Liver (tissue), 3 donors: ENCODE measurements around the gene FICD.

Experiments used
- FOXA1 ChIP-seq: IDR thresholded peaks from 2 replicates; pipeline ENCODE4 v1.6.1; 2016; ENCODE audit warnings: antibody characterized with exemption
- NR2F2 ChIP-seq: IDR thresholded peaks from 2 replicates; pipeline ENCODE4 v1.6.1; 2016; ENCODE audit warnings: antibody characterized with exemption
- RAD21 ChIP-seq, 2 donors: IDR thresholded peaks; 2 replicates each; pipeline ENCODE4 v1.6.1; 2016; ENCODE audit warnings: antibody characterized with exemption in 2 of 2, mild to moderate bottlenecking in 2 of 2
- REST ChIP-seq: IDR thresholded peaks from 2 replicates; pipeline ENCODE4 v1.6.1; 2016; ENCODE audit warnings: antibody characterized with exemption, mild to moderate bottlenecking
- SP1 ChIP-seq: IDR thresholded peaks from 2 replicates; pipeline ENCODE4 v1.6.1; 2018; ENCODE audit warnings: antibody characterized with exemption, mild to moderate bottlenecking
- TAF1 ChIP-seq: conservative IDR thresholded peaks from 2 replicates; pipeline ENCODE4 v1.6.1; 2016; ENCODE audit warnings: antibody characterized with exemption, mild to moderate bottlenecking
- TF ChIP-seq, protein P1 (sequence below): fragments of 150-350 bp; IDR thresholded peaks from 2 replicates; pipeline ENCODE4 v1.5.1; 2017; ENCODE audit warnings: improper control_type of control experiment, low read depth, low read length; ENCODE audit not compliant: missing input control
- TF ChIP-seq, protein P2 (sequence below): IDR thresholded peaks from 2 replicates; pipeline ENCODE4 v1.6.1; 2016; ENCODE audit warnings: antibody characterized with exemption
- donor health status: healthy.
- donor health status: healthy.

- TF ChIP-seq, protein P1, sequence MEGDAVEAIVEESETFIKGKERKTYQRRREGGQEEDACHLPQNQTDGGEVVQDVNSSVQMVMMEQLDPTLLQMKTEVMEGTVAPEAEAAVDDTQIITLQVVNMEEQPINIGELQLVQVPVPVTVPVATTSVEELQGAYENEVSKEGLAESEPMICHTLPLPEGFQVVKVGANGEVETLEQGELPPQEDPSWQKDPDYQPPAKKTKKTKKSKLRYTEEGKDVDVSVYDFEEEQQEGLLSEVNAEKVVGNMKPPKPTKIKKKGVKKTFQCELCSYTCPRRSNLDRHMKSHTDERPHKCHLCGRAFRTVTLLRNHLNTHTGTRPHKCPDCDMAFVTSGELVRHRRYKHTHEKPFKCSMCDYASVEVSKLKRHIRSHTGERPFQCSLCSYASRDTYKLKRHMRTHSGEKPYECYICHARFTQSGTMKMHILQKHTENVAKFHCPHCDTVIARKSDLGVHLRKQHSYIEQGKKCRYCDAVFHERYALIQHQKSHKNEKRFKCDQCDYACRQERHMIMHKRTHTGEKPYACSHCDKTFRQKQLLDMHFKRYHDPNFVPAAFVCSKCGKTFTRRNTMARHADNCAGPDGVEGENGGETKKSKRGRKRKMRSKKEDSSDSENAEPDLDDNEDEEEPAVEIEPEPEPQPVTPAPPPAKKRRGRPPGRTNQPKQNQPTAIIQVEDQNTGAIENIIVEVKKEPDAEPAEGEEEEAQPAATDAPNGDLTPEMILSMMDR = no peak
- TF ChIP-seq FOXA1 = no peak
- TF ChIP-seq RAD21 (IDR thresholded peaks at IDR 0.05) = no peak
- no peak for TF ChIP-seq SP1
- TF ChIP-seq TAF1 = no peak
- no peak for TF ChIP-seq NR2F2
- TF ChIP-seq, protein P2, sequence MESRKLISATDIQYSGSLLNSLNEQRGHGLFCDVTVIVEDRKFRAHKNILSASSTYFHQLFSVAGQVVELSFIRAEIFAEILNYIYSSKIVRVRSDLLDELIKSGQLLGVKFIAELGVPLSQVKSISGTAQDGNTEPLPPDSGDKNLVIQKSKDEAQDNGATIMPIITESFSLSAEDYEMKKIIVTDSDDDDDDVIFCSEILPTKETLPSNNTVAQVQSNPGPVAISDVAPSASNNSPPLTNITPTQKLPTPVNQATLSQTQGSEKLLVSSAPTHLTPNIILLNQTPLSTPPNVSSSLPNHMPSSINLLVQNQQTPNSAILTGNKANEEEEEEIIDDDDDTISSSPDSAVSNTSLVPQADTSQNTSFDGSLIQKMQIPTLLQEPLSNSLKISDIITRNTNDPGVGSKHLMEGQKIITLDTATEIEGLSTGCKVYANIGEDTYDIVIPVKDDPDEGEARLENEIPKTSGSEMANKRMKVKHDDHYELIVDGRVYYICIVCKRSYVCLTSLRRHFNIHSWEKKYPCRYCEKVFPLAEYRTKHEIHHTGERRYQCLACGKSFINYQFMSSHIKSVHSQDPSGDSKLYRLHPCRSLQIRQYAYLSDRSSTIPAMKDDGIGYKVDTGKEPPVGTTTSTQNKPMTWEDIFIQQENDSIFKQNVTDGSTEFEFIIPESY = no peak
- no peak for TF ChIP-seq REST
These were observed 51.4 kb downstream of the FICD start for GRCh38 chr12:108566452-108566851.
